Keratinocyte (primary cell): ENCODE data around the gene HPX. TPM values are rescaled to one million over a fixed set of nuclear protein-coding genes. Genes with fewer than 3 reads are reported as not detected.

Source experiments
- DNase-seq: peaks from one replicate; pipeline ENCODE4 v3.0.0-alpha.2; 2011; ENCODE audit warnings: low read depth, missing footprints, low spot score
- FAIRE-seq: peaks from 2 replicates; lab custom pipeline; 2011; peaks lifted over from hg19 to GRCh38; lab: Jason Lieb, UNC
- H2AFZ ChIP-seq: 2 replicates; pipeline ENCODE4 v1.6.0; 2012; ENCODE audit warnings: low read length, control low read depth, inconsistent platforms; ENCODE audit not compliant: control insufficient read depth
- H3K27ac ChIP-seq: 2 replicates; pipeline ENCODE4 v1.5.1; 2011; ENCODE audit warnings: low read length; ENCODE audit not compliant: control insufficient read depth, insufficient read depth
- H3K27me3 ChIP-seq: 3 replicates; pipeline ENCODE4 v1.6.0; 2011; ENCODE audit warnings: low read length; ENCODE audit not compliant: control insufficient read depth, insufficient read depth; ENCODE audit errors: extremely low read depth
- H3K36me3 ChIP-seq, 2 experiments: 2 replicates in 1 of 2; 3 replicates in 1 of 2; pipeline ENCODE4 v1.5.1; 2011; ENCODE audit warnings: low read length in 2 of 2, mild to moderate bottlenecking in 1 of 2; ENCODE audit not compliant: control insufficient read depth in 2 of 2, insufficient read depth in 2 of 2; ENCODE audit errors: extremely low read depth in 1 of 2
- H3K4me1 ChIP-seq: 3 replicates; pipeline ENCODE4 v1.5.1; 2011; ENCODE audit warnings: low read length; ENCODE audit not compliant: control insufficient read depth, insufficient read depth; ENCODE audit errors: extremely low read depth
- H3K4me2 ChIP-seq: 3 replicates; pipeline ENCODE4 v1.6.0; 2011; ENCODE audit warnings: low read depth, low read length; ENCODE audit not compliant: control insufficient read depth, insufficient read depth; ENCODE audit errors: extremely low read depth
- H3K4me3 ChIP-seq, 3 experiments: fragments of 200-600 bp in 1 of 3; sonication (generic) in 1 of 3; 2 replicates in 2 of 3; 3 replicates in 1 of 3; pipeline ENCODE4 v1.5.1; 2011 to 2016; ENCODE audit warnings: low read length in 3 of 3, mild to moderate bottlenecking in 3 of 3, control low read depth in 2 of 3, inconsistent platforms in 1 of 3, low read depth in 1 of 3, mixed read lengths in 1 of 3, mixed run types in 1 of 3, moderate library complexity in 1 of 3; ENCODE audit not compliant: control insufficient read depth in 2 of 3, insufficient read depth in 2 of 3; ENCODE audit errors: extremely low read depth in 1 of 3
- H3K79me2 ChIP-seq: 2 replicates; pipeline ENCODE4 v1.6.0; 2012; ENCODE audit warnings: low read length; ENCODE audit not compliant: control insufficient read depth, insufficient read depth
- H3K9ac ChIP-seq: 3 replicates; pipeline ENCODE4 v1.6.0; 2011; ENCODE audit warnings: low read length; ENCODE audit not compliant: control insufficient read depth, insufficient read depth; ENCODE audit errors: extremely low read depth
- H3K9me1 ChIP-seq: 3 replicates; pipeline ENCODE4 v1.6.0; 2011; ENCODE audit warnings: low read length; ENCODE audit not compliant: control insufficient read depth, insufficient read depth; ENCODE audit errors: extremely low read depth
- H3K9me3 ChIP-seq: 2 replicates; pipeline ENCODE4 v1.5.1; 2012; ENCODE audit warnings: low read depth, low read length; ENCODE audit not compliant: control insufficient read depth
- H4K20me1 ChIP-seq: 3 replicates; pipeline ENCODE4 v1.6.0; 2011; ENCODE audit warnings: low read length; ENCODE audit not compliant: control insufficient read depth, insufficient read depth; ENCODE audit errors: extremely low read depth
- CTCF ChIP-seq, 3 experiments: IDR thresholded peaks in 1 of 3; conservative IDR thresholded peaks in 1 of 3; optimal IDR thresholded peaks in 1 of 3; 2 replicates in 2 of 3; 3 replicates in 1 of 3; pipeline versions ENCODE3 to v1.5.1; 2011; ENCODE audit warnings: low read length in 3 of 3, mild to moderate bottlenecking in 3 of 3, moderate library complexity in 2 of 3, control low read depth in 1 of 3, inconsistent platforms in 1 of 3; ENCODE audit not compliant: insufficient read depth in 2 of 3; ENCODE audit errors: extremely low read depth in 1 of 3
- EZH2 ChIP-seq: IDR thresholded peaks from one replicate; pipeline ENCODE4 v1.6.1; 2012; ENCODE audit warnings: inconsistent platforms, mild to moderate bottlenecking, low read length, moderate library complexity
- dilution Hi-C: fragments of 300-500 bp; cut with MboI; formaldehyde crosslinking; loops from one replicate; pipeline ENCODE4 v1.7.0; 2020; ENCODE audit warnings: low sequenced_read_pairs; ENCODE audit not compliant: extremely low pct_ligation_motif_present
- polyA plus RNA-seq, 5 experiments: library from polyadenylated mRNA; depleted of rRNA in 3 of 5; stranded (reverse) in 3 of 5; stranded (forward) in 1 of 5; unstranded in 1 of 5; fragments of >200 nt; gene quantifications; 1 replicate in 1 of 5; 2 replicates in 3 of 5; 3 replicates in 1 of 5; pipeline versions ENCODE4 v1.2.1 to v1.2.3, GENCODE V29; 2011 to 2012; ENCODE audit warnings: missing spikeins in 2 of 5, low read depth in 1 of 5, low replicate concordance in 1 of 5

HPX gene
- polyA plus RNA-seq, 1 donor (not counting 4 experiments of a cell fraction or from before 2014, with no cell fraction given), result 0.76 TPM

GRCh38 chr11:6397636-6398035 is 43.2 kb downstream of the HPX start:
- Histone ChIP-seq H3K79me2 (no peaks in the 10 kb centered on the region), H4K20me1 (no peaks in the 10 kb centered on the region), H3K4me3 (no peak overlapping the region), H3K27ac (no peak overlapping the region), H3K9me1 (no peaks in the 10 kb centered on the region), H3K9ac (no peak overlapping the region), H3K36me3 (no peaks in the 10 kb centered on the region), H2AFZ (no peak overlapping the region), H3K4me2 (no peak overlapping the region), H3K4me1 (no peaks in the 10 kb centered on the region), H3K27me3 (no peaks in the 10 kb centered on the region), H3K9me3 (no peaks in the 10 kb centered on the region)
- DNase-seq, result no peak
- dilution Hi-C loops, result no loop called here
- TF ChIP-seq CTCF (optimal IDR thresholded peaks at IDR 0.05 in 1 of 3, IDR thresholded peaks at IDR 0.05 in 1 of 3, conservative IDR thresholded peaks at IDR 0.05 in 1 of 3; ENCODE audit: extremely low read depth in 1 of 3, insufficient read depth in 2 of 3, low read length in 3 of 3) (no peak), EZH2 (no peak)
- FAIRE-seq, result no peak

- dilution Hi-C loops, result no loop called here
- TF ChIP-seq CTCF (optimal IDR thresholded peaks at IDR 0.05 in 1 of 3, IDR thresholded peaks at IDR 0.05 in 1 of 3, conservative IDR thresholded peaks at IDR 0.05 in 1 of 3; ENCODE audit: extremely low read depth in 1 of 3, insufficient read depth in 2 of 3, low read length in 3 of 3), result no peak
- TF ChIP-seq EZH2, result no peak
- H3K27ac ChIP-seq, result no peak overlapping the region
- no peak overlapping the region for H3K4me2 ChIP-seq
- no peaks in the 10 kb centered on the region for H3K36me3 ChIP-seq
- H3K27me3 ChIP-seq, result no peaks in the 10 kb centered on the region
- no peak overlapping the region for H3K4me3 ChIP-seq
- H3K9ac ChIP-seq, result no peak overlapping the region
- H4K20me1 ChIP-seq, result no peaks in the 10 kb centered on the region
- no peak overlapping the region for H2AFZ ChIP-seq
- no peaks in the 10 kb centered on the region for H3K9me1 ChIP-seq
- H3K9me3 ChIP-seq, result no peaks in the 10 kb centered on the region
- no peaks in the 10 kb centered on the region for H3K4me1 ChIP-seq
- FAIRE-seq, result no peak
- H3K79me2 ChIP-seq, result no peaks in the 10 kb centered on the region
- no peak for DNase-seq
Observed at GRCh38 chr11:6397156-6397555, 43.6 kb downstream of the HPX start.
